Keratinocyte (primary cell): ENCODE data around the gene SP4. TPM values are rescaled to one million over a fixed set of nuclear protein-coding genes. Genes with fewer than 3 reads are reported as not detected.

Experiments used
- DNase-seq: peaks from one replicate; pipeline ENCODE4 v3.0.0-alpha.2; 2011; ENCODE audit warnings: low read depth, missing footprints, low spot score
- FAIRE-seq: peaks from 2 replicates; lab custom pipeline; 2011; peaks lifted over from hg19 to GRCh38; lab: Jason Lieb, UNC
- H2AFZ ChIP-seq: 2 replicates; pipeline ENCODE4 v1.6.0; 2012; ENCODE audit warnings: low read length, control low read depth, inconsistent platforms; ENCODE audit not compliant: control insufficient read depth
- H3K27ac ChIP-seq: 2 replicates; pipeline ENCODE4 v1.5.1; 2011; ENCODE audit warnings: low read length; ENCODE audit not compliant: control insufficient read depth, insufficient read depth
- H3K27me3 ChIP-seq: 3 replicates; pipeline ENCODE4 v1.6.0; 2011; ENCODE audit warnings: low read length; ENCODE audit not compliant: control insufficient read depth, insufficient read depth; ENCODE audit errors: extremely low read depth
- H3K36me3 ChIP-seq, 2 experiments: 2 replicates in 1 of 2; 3 replicates in 1 of 2; pipeline ENCODE4 v1.5.1; 2011; ENCODE audit warnings: low read length in 2 of 2, mild to moderate bottlenecking in 1 of 2; ENCODE audit not compliant: control insufficient read depth in 2 of 2, insufficient read depth in 2 of 2; ENCODE audit errors: extremely low read depth in 1 of 2
- H3K4me1 ChIP-seq: 3 replicates; pipeline ENCODE4 v1.5.1; 2011; ENCODE audit warnings: low read length; ENCODE audit not compliant: control insufficient read depth, insufficient read depth; ENCODE audit errors: extremely low read depth
- H3K4me2 ChIP-seq: 3 replicates; pipeline ENCODE4 v1.6.0; 2011; ENCODE audit warnings: low read depth, low read length; ENCODE audit not compliant: control insufficient read depth, insufficient read depth; ENCODE audit errors: extremely low read depth
- H3K4me3 ChIP-seq, 3 experiments: fragments of 200-600 bp in 1 of 3; sonication (generic) in 1 of 3; 2 replicates in 2 of 3; 3 replicates in 1 of 3; pipeline ENCODE4 v1.5.1; 2011 to 2016; ENCODE audit warnings: low read length in 3 of 3, mild to moderate bottlenecking in 3 of 3, control low read depth in 2 of 3, inconsistent platforms in 1 of 3, low read depth in 1 of 3, mixed read lengths in 1 of 3, mixed run types in 1 of 3, moderate library complexity in 1 of 3; ENCODE audit not compliant: control insufficient read depth in 2 of 3, insufficient read depth in 2 of 3; ENCODE audit errors: extremely low read depth in 1 of 3
- H3K79me2 ChIP-seq: 2 replicates; pipeline ENCODE4 v1.6.0; 2012; ENCODE audit warnings: low read length; ENCODE audit not compliant: control insufficient read depth, insufficient read depth
- H3K9ac ChIP-seq: 3 replicates; pipeline ENCODE4 v1.6.0; 2011; ENCODE audit warnings: low read length; ENCODE audit not compliant: control insufficient read depth, insufficient read depth; ENCODE audit errors: extremely low read depth
- H3K9me1 ChIP-seq: 3 replicates; pipeline ENCODE4 v1.6.0; 2011; ENCODE audit warnings: low read length; ENCODE audit not compliant: control insufficient read depth, insufficient read depth; ENCODE audit errors: extremely low read depth
- H3K9me3 ChIP-seq: 2 replicates; pipeline ENCODE4 v1.5.1; 2012; ENCODE audit warnings: low read depth, low read length; ENCODE audit not compliant: control insufficient read depth
- H4K20me1 ChIP-seq: 3 replicates; pipeline ENCODE4 v1.6.0; 2011; ENCODE audit warnings: low read length; ENCODE audit not compliant: control insufficient read depth, insufficient read depth; ENCODE audit errors: extremely low read depth
- EZH2 ChIP-seq: IDR thresholded peaks from one replicate; pipeline ENCODE4 v1.6.1; 2012; ENCODE audit warnings: inconsistent platforms, mild to moderate bottlenecking, low read length, moderate library complexity
- dilution Hi-C: fragments of 300-500 bp; cut with MboI; formaldehyde crosslinking; loops from one replicate; pipeline ENCODE4 v1.7.0; 2020; ENCODE audit warnings: low sequenced_read_pairs; ENCODE audit not compliant: extremely low pct_ligation_motif_present
- polyA plus RNA-seq, 5 experiments: library from polyadenylated mRNA; depleted of rRNA in 3 of 5; stranded (reverse) in 3 of 5; stranded (forward) in 1 of 5; unstranded in 1 of 5; fragments of >200 nt; gene quantifications; 1 replicate in 1 of 5; 2 replicates in 3 of 5; 3 replicates in 1 of 5; pipeline versions ENCODE4 v1.2.1 to v1.2.3, GENCODE V29; 2011 to 2012; ENCODE audit warnings: missing spikeins in 2 of 5, low read depth in 1 of 5, low replicate concordance in 1 of 5
- TF ChIP-seq, protein P1 (sequence below), 3 experiments: IDR thresholded peaks in 1 of 3; conservative IDR thresholded peaks in 1 of 3; optimal IDR thresholded peaks in 1 of 3; 2 replicates in 2 of 3; 3 replicates in 1 of 3; pipeline versions ENCODE3 to v1.5.1; 2011; ENCODE audit warnings: low read length in 3 of 3, mild to moderate bottlenecking in 3 of 3, moderate library complexity in 2 of 3, control low read depth in 1 of 3, inconsistent platforms in 1 of 3; ENCODE audit not compliant: insufficient read depth in 2 of 3; ENCODE audit errors: extremely low read depth in 1 of 3

The SP4 gene
- polyA plus RNA-seq, 1 donor (not counting 4 experiments of a cell fraction or from before 2014, with no cell fraction given) = 1.5 TPM

DNA sequence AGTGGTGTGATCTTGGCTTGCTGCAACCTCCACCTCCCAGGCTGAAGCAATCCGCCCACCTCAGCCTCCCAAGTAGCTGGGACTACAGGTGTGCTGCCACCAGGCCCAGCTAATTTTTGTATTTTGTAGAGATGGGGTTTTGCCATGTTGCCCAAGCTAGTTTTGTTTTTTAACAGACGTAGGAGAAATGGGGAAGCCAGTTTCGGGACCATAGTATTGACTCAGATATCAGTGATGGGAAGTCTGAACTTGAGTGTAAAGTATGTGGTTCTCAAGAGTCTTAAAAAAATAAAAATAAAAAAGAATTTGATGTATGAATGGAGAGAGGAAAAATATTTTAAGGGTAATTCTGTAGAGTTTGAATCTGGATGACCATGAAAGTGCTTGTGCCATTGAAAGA lies 34.2 kb downstream of the SP4 start:
- H3K9me3 ChIP-seq = no peaks in the 10 kb centered on the region
- no peaks in the 10 kb centered on the region for H3K9me1 ChIP-seq
- H3K4me2 ChIP-seq = no peak overlapping the region
- no peaks in the 10 kb centered on the region for H3K79me2 ChIP-seq
- H3K27me3 ChIP-seq = no peaks in the 10 kb centered on the region
- no peaks in the 10 kb centered on the region for H4K20me1 ChIP-seq
- no peak overlapping the region for H2AFZ ChIP-seq
- no peak overlapping the region for H3K4me3 ChIP-seq
- H3K36me3 ChIP-seq = no peaks in the 10 kb centered on the region
- no peaks in the 10 kb centered on the region for H3K4me1 ChIP-seq
- H3K27ac ChIP-seq = no peak overlapping the region
- dilution Hi-C loops = no loop called here
- DNase-seq = no peak
- H3K9ac ChIP-seq = no peak overlapping the region
- FAIRE-seq = no peak
- TF ChIP-seq, protein P1, sequence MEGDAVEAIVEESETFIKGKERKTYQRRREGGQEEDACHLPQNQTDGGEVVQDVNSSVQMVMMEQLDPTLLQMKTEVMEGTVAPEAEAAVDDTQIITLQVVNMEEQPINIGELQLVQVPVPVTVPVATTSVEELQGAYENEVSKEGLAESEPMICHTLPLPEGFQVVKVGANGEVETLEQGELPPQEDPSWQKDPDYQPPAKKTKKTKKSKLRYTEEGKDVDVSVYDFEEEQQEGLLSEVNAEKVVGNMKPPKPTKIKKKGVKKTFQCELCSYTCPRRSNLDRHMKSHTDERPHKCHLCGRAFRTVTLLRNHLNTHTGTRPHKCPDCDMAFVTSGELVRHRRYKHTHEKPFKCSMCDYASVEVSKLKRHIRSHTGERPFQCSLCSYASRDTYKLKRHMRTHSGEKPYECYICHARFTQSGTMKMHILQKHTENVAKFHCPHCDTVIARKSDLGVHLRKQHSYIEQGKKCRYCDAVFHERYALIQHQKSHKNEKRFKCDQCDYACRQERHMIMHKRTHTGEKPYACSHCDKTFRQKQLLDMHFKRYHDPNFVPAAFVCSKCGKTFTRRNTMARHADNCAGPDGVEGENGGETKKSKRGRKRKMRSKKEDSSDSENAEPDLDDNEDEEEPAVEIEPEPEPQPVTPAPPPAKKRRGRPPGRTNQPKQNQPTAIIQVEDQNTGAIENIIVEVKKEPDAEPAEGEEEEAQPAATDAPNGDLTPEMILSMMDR (optimal IDR thresholded peaks at IDR 0.05 in 1 of 3, IDR thresholded peaks at IDR 0.05 in 1 of 3, conservative IDR thresholded peaks at IDR 0.05 in 1 of 3; ENCODE audit: extremely low read depth in 1 of 3, insufficient read depth in 2 of 3, low read length in 3 of 3) = no peak
- TF ChIP-seq EZH2 = no peak

DNA sequence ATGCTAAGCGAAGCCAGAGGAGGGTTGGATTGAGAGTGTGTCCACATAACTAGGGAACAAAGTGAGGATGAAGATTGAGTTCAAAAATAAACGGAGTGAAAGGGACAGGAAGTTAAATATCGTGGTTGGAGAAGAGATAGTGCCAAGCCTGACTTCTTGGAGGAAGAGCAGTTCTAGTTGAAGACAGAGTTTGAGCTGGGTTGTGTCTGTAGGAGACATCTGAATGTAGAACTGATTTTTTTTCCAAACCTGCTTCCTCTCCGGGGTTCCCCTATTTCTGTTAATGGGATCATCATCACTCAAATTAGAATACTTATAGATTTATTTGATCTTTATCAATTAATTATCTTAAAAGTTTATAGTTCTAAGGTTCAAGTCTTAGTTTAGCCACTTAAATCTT lies 35.6 kb downstream of the SP4 start:
- FAIRE-seq = no peak
- H3K9me3 ChIP-seq = no peaks in the 10 kb centered on the region
- DNase-seq = no peak
- H3K9me1 ChIP-seq = no peaks in the 10 kb centered on the region
- no peak overlapping the region for H3K27ac ChIP-seq
- no peak for TF ChIP-seq EZH2
- TF ChIP-seq, protein P1 (optimal IDR thresholded peaks at IDR 0.05 in 1 of 3, IDR thresholded peaks at IDR 0.05 in 1 of 3, conservative IDR thresholded peaks at IDR 0.05 in 1 of 3; ENCODE audit: extremely low read depth in 1 of 3, insufficient read depth in 2 of 3, low read length in 3 of 3) = no peak
- H3K9ac ChIP-seq = no peak overlapping the region
- H3K79me2 ChIP-seq = no peaks in the 10 kb centered on the region
- H3K4me2 ChIP-seq = no peak overlapping the region
- no peaks in the 10 kb centered on the region for H3K4me1 ChIP-seq
- dilution Hi-C loops = no loop called here
- H3K27me3 ChIP-seq = no peaks in the 10 kb centered on the region
- no peaks in the 10 kb centered on the region for H4K20me1 ChIP-seq
- H2AFZ ChIP-seq = no peak overlapping the region
- no peaks in the 10 kb centered on the region for H3K36me3 ChIP-seq
- H3K4me3 ChIP-seq = no peak overlapping the region
